ENCODE measurements around the gene KHSRP. TPM values are rescaled to one million over a fixed set of nuclear protein-coding genes. Genes with fewer than 3 reads are reported as not detected.

The KHSRP gene
- total RNA-seq, 4 donors from 2014 or later = 116 to 143 (median 131) TPM

- TF ChIP-seq CTCF (IDR thresholded peaks at IDR 0.05) (no peak), POLR2A (IDR thresholded peaks at IDR 0.05) (no peak)
- WGBS, 2 donors = 78% methylated on average over 8 of the region's 8 CpGs
Observed at GRCh38 chr19:6467384-6467783, 42.8 kb upstream of the KHSRP start.

GRCh38 chr19:6466526-6467248 lies 42.1 kb upstream of the KHSRP start:
- TF ChIP-seq POLR2A (IDR thresholded peaks at IDR 0.05) = no peak
- no peak for TF ChIP-seq CTCF (IDR thresholded peaks at IDR 0.05)
- 90% methylated on average over 17 to 20 of the region's 21 CpGs for WGBS, 2 donors
- no peak for DNase-seq (ENCODE audit: low spot score in 2 of 2)
- intact Hi-C loops (cut with DNase I; ENCODE audit: low total_unique reads) = no loop called here
- no peak overlapping the region for H3K4me3 ChIP-seq (ENCODE audit: low read depth, poor library complexity, severe bottlenecking)

More at GRCh38 chr19:6467384-6467783, 42.8 kb upstream of the KHSRP start:
- no peak for DNase-seq (ENCODE audit: low spot score in 2 of 2)
- intact Hi-C loops (cut with DNase I; ENCODE audit: low total_unique reads) = no loop called here
- no peak overlapping the region for H3K4me3 ChIP-seq (ENCODE audit: low read depth, poor library complexity, severe bottlenecking)

GRCh38 chr19:6465663-6466062 lies 41.1 kb upstream of the KHSRP start:
- TF ChIP-seq CTCF (IDR thresholded peaks at IDR 0.05) = no peak
- TF ChIP-seq POLR2A (IDR thresholded peaks at IDR 0.05) = no peak
- intact Hi-C loops (cut with DNase I; ENCODE audit: low total_unique reads) = no loop called here
- no peak for DNase-seq (ENCODE audit: low spot score in 2 of 2)
- H3K4me3 ChIP-seq (ENCODE audit: low read depth, poor library complexity, severe bottlenecking) = no peak overlapping the region
- WGBS, 2 donors = 87 to 92% methylated on average over 8 of the region's 8 CpGs

GRCh38 chr19:6465006-6465405 lies 40.4 kb upstream of the KHSRP start:
- 37 to 43% methylated on average over 9 of the region's 9 CpGs for WGBS, 2 donors
- TF ChIP-seq POLR2A (IDR thresholded peaks at IDR 0.05) = no peak
- TF ChIP-seq CTCF (IDR thresholded peaks at IDR 0.05) = no peak
- DNase-seq (ENCODE audit: low spot score in 2 of 2) = no peak
- intact Hi-C loops (cut with DNase I; ENCODE audit: low total_unique reads) = no loop called here
- H3K4me3 ChIP-seq (ENCODE audit: low read depth, poor library complexity, severe bottlenecking) = no peak overlapping the region

- peak; percentile 69 to 93 for DNase-seq (ENCODE audit: low spot score in 2 of 2)
- 3 to 5% methylated on average over 33 to 64 of the region's 65 CpGs for WGBS, 2 donors
- TF ChIP-seq CTCF (IDR thresholded peaks at IDR 0.05) (no peak), POLR2A (IDR thresholded peaks at IDR 0.05) (no peak)
- intact Hi-C loops (cut with DNase I; ENCODE audit: low total_unique reads) = no loop called here
- H3K4me3 ChIP-seq (ENCODE audit: low read depth, poor library complexity, severe bottlenecking) = peak within 1 kb of the TSS; percentile 30
Observed at GRCh38 chr19:6464070-6464873, 39.7 kb upstream of the KHSRP start, which contains the start of gene CRB3. TSS of gene CRB3 (plus strand) at chr19:6464271. CDS start at chr19:6464702, 431 bp downstream.

Measured in lower leg skin (tissue), 4 donors.